Measurements from ENCODE around the gene LRFN2. TPM values are rescaled to one million over a fixed set of nuclear protein-coding genes. Genes with fewer than 3 reads are reported as not detected.

The LRFN2 gene
- total and polyA plus RNA-seq, 2 donors from 2014 or later, result not detected

DNA sequence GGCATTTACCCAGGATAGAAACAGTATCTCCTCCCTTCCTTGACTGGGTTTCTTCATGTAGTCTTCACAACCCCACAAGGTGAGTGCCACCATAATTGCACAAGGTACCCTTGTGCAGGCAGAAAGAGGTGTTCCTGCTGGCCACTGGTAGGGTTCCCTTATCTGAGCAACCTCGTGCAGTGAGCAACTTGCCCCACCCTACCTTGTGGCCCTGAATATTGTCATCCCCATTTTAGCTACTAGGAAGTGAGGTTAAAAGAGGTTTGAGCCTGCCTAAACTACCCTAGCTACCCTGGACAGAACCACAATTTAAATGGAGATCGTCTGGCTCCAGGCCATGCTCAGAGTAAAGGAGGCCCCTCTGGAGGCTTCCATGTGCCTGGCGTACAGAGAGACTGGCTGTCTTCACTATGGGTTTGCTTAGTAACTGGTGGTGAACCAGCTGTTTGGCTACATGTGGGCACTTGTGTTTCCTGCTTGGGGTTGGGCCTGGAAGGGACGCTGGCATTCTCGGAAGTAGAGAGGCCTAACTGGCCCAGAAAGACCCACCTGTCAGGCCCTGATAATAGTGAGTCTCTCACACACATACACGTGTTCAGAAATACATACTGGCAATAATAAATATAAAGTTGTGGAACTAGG is 148.8 kb downstream of the LRFN2 start:
- FAIRE-seq (no peak), DNase-seq (no peak)
- TF ChIP-seq, protein P1, sequence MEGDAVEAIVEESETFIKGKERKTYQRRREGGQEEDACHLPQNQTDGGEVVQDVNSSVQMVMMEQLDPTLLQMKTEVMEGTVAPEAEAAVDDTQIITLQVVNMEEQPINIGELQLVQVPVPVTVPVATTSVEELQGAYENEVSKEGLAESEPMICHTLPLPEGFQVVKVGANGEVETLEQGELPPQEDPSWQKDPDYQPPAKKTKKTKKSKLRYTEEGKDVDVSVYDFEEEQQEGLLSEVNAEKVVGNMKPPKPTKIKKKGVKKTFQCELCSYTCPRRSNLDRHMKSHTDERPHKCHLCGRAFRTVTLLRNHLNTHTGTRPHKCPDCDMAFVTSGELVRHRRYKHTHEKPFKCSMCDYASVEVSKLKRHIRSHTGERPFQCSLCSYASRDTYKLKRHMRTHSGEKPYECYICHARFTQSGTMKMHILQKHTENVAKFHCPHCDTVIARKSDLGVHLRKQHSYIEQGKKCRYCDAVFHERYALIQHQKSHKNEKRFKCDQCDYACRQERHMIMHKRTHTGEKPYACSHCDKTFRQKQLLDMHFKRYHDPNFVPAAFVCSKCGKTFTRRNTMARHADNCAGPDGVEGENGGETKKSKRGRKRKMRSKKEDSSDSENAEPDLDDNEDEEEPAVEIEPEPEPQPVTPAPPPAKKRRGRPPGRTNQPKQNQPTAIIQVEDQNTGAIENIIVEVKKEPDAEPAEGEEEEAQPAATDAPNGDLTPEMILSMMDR (IDR thresholded peaks at IDR 0.05; ENCODE audit: borderline replicate concordance, extremely low read depth, insufficient read depth), result no peak
- Histone ChIP-seq H3K27me3 (ENCODE audit: control insufficient read depth, insufficient read depth, low read length) (no peaks in the 10 kb centered on the region), H3K9me3 (ENCODE audit: control insufficient read depth in 2 of 3, insufficient read depth in 1 of 3, low read length in 3 of 3) (no peaks in the 10 kb centered on the region), H3K4me3 (ENCODE audit: low read length in 3 of 3) (no peak overlapping the region), H3K36me3 (ENCODE audit: control insufficient read depth in 2 of 3, insufficient read depth in 3 of 3, low read length in 3 of 3) (no peaks in the 10 kb centered on the region), H3K9ac (ENCODE audit: low read length in 3 of 3) (no peak overlapping the region), H3K27ac (ENCODE audit: low read depth in 2 of 2, low read length in 2 of 2) (no peak overlapping the region), H3K4me1 (ENCODE audit: control insufficient read depth in 2 of 3, insufficient read depth in 2 of 3, low read depth in 1 of 3, low read length in 3 of 3) (no peaks in the 10 kb centered on the region)
- intact Hi-C loops (cut with DNase I), result no loop called here

DNA sequence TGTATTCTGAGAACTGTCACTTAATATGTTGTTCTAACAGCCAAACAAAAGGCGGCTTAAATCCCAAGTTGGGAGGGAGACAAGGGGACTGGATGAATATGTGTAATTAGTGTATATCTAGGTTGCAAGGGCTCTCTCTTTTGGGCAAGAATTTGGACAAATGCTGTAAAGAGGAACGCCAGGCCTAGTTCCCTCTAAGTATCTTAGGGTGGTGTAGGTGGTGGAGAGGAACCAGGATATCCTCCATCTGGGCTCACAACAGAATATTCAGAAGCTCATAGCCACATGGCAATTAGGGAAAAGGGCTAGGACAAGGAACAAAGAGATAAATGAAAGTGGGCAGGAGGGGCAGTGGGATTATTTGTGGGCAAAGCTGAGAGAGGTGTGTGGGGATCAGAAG is 149.5 kb downstream of the LRFN2 start:
- intact Hi-C loops (cut with DNase I), result no loop called here
- TF ChIP-seq, protein P1 (IDR thresholded peaks at IDR 0.05; ENCODE audit: borderline replicate concordance, extremely low read depth, insufficient read depth), result no peak
- Histone ChIP-seq H3K9me3 (ENCODE audit: control insufficient read depth in 2 of 3, insufficient read depth in 1 of 3, low read length in 3 of 3) (no peaks in the 10 kb centered on the region), H3K27me3 (ENCODE audit: control insufficient read depth, insufficient read depth, low read length) (no peaks in the 10 kb centered on the region), H3K36me3 (ENCODE audit: control insufficient read depth in 2 of 3, insufficient read depth in 3 of 3, low read length in 3 of 3) (no peaks in the 10 kb centered on the region), H3K9ac (ENCODE audit: low read length in 3 of 3) (no peak overlapping the region), H3K27ac (ENCODE audit: low read depth in 2 of 2, low read length in 2 of 2) (no peak overlapping the region), H3K4me3 (ENCODE audit: low read length in 3 of 3) (no peak overlapping the region), H3K4me1 (ENCODE audit: control insufficient read depth in 2 of 3, insufficient read depth in 2 of 3, low read depth in 1 of 3, low read length in 3 of 3) (no peaks in the 10 kb centered on the region)
- FAIRE-seq (no peak), DNase-seq (no peak)

DNA sequence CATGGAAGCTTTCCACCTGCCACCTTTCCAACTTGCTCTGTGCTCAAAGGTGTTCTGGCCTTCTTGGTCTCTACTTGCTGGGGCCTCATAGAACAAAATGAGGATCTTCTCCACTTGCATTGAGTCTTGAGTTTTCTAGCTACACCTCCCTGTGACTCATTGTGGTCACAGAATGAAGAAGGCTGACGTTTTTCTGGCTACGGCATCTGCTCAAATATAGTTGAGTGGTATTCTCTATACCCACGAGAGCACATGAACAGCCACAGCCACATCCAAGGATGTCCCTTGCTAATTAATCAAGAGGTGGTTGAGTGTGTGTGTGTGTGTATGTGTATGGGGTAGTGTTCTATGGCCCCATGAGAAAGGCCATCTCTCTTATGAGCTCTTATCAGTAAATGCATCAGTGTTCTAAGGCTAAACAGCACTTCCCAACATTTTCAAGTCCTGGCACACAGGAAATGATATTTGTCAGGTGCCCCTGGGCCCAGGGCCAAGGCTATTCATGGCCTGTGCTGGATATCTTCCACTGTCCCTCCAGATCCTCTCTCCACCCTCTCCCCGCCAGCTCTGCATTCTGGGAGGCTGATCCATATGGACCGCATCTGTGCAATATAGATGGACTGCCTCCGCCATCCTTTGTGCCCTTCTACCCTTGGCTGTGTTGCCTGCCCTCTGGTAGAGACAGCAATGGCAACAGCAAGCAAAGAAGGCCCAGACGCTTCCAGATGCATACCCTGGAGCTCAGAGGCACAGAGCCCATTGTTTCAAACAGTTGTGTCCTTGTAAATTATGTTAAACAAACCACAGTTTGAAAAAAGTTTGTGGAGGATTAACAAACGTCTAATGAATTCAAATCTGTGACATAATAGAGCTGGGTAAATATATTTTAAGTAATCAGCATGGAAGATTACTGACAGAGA is 150.2 kb downstream of the LRFN2 start:
- FAIRE-seq (no peak), DNase-seq (no peak)
- TF ChIP-seq, protein P1 (IDR thresholded peaks at IDR 0.05; ENCODE audit: borderline replicate concordance, extremely low read depth, insufficient read depth), result no peak
- H3K27me3 ChIP-seq (ENCODE audit: control insufficient read depth, insufficient read depth, low read length), result no peaks in the 10 kb centered on the region
- no peaks in the 10 kb centered on the region for H3K9me3 ChIP-seq (ENCODE audit: control insufficient read depth in 2 of 3, insufficient read depth in 1 of 3, low read length in 3 of 3)
- no peak overlapping the region for H3K27ac ChIP-seq (ENCODE audit: low read depth in 2 of 2, low read length in 2 of 2)
- H3K4me3 ChIP-seq (ENCODE audit: low read length in 3 of 3), result no peak overlapping the region
- H3K36me3 ChIP-seq (ENCODE audit: control insufficient read depth in 2 of 3, insufficient read depth in 3 of 3, low read length in 3 of 3), result no peaks in the 10 kb centered on the region
- intact Hi-C loops (cut with DNase I), result no loop called here
- H3K4me1 ChIP-seq (ENCODE audit: control insufficient read depth in 2 of 3, insufficient read depth in 2 of 3, low read depth in 1 of 3, low read length in 3 of 3), result no peaks in the 10 kb centered on the region
- H3K9ac ChIP-seq (ENCODE audit: low read length in 3 of 3), result no peak overlapping the region

Measured in kidney (tissue), 14 donors.